HG03342 (cell line): ENCODE measurements around the gene SETD2.

Experiments
- ATAC-seq: cut with Tn5 transposase; IDR thresholded peaks from one replicate; pipeline ENCODE4 v1.9.1; 2021; ENCODE audit warnings: mild to moderate bottlenecking, moderate library complexity; ENCODE audit not compliant: unreplicated experiment

The SETD2 gene

DNA sequence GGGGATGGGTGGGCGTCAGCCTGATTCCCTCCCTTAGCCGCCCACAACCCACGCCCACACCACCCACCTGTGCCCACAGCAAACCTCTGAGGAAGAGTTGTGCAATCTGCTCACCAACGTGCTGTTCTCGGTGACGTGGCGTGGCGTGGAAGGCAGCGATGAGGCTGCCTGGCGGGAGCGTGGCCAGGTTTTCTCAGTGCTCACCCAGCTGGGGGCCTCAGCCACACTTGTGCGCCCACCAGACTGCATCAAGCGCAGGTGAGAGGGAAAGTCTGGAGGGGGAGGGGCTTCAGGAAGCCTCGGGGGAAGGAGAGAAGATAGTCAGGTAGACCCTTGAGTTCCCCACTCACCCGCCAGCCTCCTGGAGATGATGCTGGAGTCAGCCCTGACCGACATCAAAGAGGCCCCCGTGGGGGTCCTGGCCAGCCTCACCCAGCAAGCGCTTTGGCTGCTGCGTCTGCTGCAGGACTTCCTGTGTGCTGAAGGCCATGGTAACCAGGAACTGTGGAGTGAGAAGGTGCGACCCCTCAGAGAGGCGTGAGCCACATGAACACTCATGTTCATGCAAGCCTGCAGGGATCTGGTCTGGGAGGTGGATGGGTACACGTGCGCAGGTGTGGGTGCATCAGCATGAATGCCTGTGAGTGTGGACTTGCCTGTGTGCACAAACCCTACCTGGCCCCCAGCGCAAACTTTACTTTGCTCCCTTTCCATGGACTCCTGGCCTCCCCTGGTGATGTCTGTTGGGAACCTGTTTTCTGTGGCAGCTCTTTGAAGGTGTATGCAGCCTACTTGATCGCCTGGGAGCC is 162.8 kb downstream of the SETD2 start:
- ATAC-seq, result no peak

DNA sequence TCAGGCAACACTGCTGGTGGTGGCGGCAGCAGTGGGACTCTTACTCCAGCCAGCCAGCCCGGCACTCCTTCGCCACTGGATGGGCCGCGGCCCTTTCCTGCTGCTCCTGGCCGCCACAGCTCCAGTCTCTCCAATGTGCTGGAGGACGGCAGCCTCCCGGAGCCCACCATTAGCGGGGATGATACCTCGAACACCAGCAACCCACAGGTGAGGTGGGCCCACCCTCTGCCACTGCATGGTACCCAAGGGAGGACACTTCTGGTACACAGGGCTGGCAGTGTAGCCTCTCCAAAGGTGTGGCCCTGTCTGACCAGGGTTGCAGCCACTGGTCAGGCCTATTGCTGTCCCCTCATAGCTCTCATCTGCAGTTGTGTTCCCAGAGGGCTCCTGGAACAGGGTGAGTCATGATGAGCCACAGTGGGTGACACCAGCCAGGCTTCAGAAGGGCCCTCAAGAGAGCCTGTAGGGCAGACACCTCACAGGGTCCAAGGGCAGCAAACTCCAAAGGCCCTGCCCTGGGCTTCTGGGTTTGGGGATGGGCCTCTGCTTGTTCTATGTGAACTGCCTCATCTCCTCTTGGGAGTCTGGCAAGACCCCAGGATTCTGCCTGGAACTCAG is 163.6 kb downstream of the SETD2 start:
- ATAC-seq, result no peak

DNA sequence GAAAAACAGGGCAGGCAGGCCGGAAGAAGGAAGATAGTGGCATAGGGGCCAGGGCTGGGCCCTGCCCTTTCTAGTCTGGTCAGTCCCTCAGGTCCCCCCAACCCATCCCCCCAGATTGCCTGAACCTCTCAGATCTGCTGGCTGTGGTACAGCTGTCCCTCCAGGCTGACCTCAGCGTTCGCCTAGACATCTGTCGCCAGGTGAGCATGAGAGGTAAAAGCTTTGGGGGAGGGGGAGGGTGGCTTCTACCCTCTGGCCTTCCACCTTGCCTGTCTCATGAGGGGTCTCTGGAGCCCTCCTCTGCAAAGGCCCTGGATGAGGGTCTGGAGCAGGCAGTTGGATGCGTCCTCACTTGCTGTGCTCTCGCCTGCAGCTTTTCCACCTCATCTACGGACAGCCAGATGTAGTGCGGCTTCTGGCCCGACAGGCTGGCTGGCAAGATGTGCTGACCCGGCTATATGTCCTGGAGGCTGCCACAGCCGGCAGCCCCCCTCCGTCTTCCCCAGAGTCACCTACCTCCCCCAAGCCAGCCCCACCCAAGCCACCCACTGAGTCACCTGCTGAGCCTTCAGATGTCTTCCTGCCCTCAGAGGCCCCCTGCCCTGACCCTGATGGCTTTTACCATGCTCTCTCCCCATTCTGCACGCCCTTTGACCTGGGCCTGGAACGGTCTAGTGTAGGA is 164.3 kb downstream of the SETD2 start:
- ATAC-seq, result no peak

DNA sequence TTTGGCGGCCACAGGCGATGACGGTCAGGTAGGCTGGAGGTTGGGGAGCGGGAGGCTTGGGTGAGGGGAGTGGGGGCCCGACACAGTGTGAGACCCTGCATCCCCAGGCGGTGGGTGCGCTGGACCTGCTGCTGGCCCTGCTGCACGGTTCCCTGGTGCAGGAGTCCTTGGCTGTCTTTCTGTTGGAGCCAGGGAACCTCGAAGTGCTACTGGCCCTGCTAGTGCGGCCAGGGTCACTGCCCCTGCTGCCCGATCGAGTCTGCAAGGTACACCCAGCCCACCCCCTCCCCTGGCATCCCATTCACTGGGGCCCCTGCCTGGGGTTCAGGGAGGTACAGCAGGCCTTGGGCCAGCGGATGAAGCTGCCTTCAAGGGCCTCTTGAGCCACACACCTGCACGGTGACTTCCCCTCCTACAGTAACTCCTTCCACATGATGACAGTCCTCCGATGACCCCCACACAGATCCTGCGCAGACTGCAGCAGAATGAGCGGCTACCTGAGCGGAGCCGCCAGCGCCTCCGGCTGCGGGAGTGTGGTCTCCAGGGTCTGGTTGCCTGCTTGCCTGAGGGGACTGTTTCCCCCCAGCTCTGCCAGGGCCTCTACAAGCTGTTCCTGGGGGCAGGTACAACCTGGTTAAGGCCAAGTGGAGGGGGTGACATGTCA is 164.9 kb downstream of the SETD2 start:
- ATAC-seq, result no peak

DNA sequence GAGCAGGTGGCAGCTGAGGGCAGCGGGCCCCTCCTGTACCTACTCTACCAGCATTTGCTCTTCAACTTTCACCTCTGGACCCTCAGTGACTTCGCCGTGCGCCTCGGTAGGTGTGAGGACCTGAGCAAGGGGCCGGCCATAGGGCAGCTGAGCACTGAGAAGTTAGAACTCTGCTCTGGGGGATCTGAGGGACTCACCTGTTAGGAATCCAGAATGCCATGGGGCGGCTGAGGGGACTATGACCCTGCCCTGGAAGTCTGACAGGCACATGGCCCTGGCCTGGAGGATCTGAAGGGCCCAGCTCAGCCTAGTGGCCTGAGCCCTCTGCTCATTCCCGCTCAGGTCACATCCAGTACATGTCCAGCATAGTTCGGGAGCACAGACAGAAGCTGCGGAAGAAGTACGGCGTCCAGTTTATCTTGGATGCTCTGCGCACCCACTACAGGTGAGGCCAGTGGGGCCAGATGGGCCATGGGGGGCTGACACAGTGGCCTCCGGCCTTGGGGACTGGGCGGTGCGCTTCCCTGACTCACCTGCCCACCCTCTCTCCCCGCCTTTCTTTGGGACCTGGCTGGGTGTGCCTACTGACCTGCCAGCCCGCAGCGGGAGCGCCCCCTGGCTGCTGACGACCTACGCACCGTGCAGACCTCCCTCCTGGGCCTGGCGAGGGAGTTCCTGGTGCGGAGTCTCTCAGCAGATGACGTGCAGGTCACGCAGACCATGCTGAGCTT is 165.6 kb downstream of the SETD2 start:
- no peak for ATAC-seq

DNA sequence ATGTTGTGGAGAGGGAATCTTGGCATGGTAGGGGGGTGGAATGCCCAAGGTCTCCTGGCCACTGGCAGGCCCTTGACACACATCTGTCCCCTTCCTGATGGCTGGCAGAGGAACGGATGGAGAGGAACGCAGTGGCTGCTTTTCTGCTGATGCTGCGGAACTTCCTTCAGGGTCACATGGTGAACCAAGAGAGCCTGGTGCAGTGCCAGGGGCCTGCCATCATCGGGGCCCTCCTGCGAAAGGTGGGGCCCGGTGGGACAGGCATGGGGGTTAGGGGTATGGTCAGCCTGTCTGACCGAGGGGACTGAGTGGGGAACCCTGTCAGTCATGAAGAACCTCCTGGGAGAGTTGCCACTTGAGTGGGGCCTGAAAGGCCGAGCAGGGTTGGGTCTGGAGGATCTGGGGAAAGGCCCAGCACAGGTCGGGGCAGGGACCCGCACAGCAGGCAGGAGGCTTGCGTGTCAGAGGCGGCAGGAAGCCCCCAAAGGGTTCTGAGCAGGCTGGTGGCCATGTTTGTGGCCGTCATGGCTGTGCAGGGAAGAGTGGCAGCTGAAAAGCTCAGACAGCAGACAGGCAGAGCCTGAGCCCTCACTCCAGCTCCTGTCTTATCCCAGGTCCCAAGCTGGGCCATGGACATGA is 166.3 kb downstream of the SETD2 start:
- no peak for ATAC-seq

DNA sequence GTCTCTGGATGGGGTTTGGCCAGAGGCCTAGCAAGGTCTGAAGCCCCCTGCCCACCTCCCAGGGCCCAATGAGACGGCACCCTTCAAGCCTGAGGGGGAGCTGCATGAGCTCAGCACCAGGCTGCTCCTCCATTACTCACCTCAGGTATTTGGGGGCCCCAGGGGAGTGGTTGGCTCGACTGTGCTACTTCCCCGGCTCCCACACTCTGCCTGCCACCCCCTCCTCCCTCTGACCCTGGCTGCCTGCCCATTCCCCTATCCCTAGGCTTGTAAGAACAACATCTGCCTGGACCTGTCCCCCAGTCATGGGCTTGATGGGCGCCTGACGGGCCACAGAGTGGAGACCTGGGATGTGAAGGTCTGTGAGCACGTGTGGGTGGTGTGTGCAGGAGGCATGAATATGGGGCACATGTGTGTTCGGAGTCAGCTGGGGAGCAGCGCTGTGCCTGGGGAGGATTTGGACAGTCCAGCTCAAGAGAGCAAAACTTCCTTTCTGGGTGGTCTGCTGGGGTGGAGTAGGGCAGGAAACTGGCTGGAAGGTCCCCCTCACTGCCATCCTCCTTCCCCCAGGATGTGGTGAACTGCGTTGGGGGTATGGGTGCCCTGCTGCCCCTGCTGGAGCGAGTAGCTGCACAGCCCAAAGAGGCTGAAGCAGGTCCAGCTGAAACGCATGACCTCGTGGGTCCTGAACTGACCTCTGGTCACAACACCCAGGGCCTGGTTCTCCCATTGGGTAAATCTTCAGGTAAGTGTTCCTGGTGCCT is 167.0 kb downstream of the SETD2 start:
- ATAC-seq, result no peak

DNA sequence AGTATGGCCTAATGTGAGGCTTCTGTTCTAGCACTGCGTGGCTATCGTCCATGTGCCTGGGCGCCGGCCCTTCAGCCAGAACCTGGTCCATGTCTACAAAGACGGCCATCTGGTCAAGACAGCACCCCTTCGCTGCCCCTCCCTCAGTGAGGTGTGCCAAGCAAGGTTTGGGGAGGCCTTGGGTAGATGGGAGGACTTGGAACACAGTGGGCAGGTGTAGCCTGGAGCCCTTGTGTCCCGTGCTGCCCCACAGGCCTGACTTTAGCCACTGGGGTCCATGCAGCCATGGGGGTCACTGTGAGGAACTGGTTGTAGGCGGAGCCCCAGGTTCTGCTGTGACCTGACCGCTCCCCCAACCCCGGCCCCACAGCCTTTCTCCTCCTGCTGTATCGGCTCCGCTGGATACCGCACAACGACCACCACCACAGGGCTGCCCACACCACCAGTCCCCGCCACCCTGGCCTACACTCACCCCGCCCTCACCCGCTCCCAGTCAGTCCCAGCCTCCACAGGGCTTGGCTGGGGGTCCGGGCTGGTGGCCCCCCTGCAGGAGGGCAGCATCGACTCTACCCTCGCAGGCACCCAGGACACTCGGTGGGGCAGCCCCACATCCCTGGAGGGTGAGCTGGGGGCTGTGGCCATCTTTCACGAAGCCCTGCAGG is 167.9 kb downstream of the SETD2 start:
- ATAC-seq, result no peak

DNA sequence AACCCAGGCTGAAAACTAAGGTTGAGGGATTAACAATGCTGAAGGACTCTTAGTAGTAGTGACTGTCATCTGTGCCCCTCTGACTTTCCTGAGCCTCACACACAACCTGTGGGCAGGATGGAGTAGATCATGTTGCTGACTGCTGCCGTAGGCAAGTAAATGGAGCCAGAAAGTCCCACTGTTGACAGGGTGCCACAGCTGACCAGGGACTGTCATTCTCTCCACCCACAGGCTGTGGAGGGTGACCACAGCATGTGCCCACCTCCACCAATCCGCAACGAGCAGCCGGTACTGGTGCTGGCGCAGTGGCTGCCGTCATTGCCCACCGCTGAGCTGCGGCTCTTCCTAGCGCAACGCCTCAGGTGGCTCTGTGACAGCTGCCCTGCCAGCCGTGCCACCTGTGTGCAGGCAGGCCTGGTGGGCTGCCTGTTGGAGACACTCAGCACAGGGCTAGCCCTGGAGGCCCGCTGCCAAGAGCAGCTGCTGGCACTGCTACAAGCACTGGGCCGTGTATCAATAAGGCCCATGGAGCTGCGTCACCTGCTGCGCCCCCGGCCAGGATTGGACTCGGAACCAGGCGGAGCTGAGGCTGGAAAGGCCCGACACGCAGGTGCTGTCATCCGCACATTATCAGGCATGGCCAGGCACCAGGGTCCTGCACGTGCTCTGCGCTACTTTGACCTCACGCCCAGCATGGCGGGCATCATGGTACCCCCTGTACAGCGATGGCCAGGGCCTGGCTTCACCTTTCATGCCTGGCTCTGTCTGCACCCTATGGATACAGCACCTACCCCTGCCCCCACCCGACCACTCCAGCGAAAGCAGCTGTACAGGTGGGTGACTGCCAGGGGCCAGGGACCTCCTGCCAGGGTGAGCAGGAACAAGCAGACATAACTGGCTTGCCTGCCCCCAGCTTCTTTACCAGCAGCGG is 168.8 kb downstream of the SETD2 start:
- no peak for ATAC-seq

DNA sequence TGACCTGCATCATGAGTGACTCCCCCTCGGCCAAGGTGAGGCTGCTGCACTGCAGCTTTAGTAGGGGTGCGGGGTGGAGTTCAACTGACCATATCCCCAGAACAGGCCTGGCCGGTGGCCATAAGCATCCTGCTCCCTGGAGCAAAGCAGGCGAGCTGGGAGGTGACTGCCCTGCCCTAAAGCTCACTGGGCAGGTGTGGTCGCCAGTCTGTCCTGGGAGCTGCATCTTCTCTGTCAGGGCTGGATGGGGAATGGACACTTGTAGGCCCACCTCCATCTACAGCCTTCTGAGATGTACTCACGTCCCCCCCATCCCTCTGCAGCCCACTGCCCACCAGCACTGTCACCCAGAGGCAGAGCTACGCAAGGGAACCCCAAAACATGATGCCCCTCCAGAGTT is 169.9 kb downstream of the SETD2 start:
- ATAC-seq, result no peak

DNA sequence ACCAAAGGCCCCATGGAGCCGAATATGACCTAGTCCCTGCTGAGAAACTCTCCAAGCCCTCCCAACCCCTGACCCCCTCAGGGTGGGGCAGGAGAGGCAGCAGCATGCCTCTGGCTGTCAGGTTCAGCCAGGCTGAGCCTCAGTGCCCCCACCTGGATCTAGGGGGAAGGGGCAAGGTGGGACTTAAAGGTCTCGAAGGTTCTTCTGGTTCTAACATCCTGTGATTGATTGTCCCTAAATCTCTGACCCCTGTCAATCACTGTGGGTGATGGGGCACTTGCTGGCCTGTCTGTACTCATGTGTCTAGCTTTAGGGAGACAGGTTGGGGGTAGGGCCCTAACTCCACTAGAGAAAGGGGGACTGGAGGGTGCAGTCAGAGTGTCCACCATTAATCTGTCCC is 170.6 kb downstream of the SETD2 start:
- ATAC-seq, result no peak

DNA sequence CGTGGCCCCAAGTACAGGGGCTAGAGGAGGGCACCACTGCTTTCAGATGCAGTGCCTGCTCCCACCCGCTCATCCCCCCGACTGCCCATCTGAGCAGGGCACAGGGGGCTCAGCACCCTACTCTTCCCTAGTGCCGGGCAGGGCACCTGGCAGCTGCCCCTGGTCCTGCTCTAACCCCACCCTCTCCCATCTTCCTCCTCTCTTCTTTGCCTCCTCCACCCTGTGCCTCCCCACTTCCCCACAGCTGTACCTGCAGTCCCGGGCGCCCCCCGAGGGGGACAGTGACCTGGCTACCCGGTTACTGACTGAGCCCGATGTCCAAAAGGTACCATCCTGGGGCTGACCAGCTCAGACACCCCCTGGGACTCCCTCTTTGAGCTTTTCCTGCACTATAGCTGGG is 171.7 kb downstream of the SETD2 start:
- no peak for ATAC-seq

DNA sequence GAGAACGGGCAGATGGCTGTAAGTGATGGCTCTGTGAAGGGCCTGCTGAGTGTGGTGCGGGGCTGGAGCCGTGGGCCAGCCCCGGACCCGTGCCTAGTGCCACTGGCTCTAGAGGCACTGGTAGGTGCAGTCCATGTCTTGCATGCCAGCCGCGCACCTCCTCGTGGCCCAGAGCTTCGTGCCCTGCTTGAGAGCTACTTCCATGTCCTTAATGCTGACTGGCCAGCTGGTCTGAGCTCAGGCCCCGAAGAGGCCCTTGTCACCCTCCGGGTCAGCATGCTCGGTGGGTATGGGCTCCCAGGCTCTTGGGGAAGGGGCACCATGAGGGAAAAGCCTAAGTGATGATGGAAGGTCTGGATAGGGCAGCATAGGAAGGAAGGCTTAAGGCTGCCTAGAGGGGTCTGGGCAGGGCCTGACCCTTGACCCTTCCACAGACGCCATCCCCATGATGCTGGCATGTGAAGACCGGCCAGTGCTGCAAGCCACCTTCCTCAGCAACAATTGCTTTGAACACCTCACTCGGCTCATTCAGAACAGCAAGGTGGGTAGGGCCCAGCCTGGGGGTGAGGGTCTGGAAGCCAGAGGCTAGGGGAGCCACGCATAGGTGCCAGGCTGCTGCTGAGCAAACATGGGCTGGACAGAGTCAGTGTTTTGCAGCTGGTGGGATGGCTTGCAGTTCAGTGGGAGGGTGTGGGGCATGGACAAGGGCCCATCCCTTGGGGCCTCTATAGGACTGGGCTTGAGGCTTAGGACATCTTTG is 172.3 kb downstream of the SETD2 start:
- ATAC-seq, result no peak

DNA sequence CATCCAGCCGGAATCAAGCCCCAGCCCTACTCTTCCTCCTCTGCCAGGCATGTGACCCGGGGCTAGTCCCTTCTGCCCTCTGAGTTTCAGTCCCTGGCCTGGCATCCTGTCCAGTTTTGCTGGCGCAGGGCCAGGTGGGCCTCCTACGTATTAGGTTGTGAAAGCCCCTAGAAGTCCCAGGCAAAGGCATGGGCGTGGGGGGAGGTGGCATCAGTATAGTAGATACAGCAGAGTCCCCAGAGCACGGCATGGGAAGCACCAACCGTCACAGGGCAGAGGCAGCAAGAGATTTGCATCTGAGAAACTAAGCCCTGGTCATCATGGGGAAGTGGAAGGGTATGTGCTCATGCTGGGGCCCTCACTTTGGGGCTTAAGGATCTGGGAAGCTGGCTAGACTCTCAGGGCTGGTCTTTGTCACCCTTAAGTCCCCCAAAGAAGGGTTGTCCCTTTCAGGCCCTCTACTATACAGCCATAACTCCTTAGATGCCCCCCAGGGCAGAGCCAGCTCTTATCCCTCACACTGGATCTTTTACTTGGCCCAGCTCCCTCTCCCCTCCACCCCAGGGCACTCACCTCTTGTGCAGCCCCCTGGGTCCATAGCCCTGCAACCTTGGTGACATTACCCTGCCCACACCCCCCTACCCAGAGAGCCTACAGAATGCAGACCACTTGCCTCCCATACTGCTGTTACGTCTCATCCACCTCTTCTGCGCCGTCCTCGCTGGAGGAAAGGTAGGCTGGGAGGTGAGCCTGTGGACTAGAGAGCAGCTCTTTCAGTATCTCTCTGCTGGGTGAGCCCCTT is 173.1 kb downstream of the SETD2 start:
- no peak for ATAC-seq

DNA sequence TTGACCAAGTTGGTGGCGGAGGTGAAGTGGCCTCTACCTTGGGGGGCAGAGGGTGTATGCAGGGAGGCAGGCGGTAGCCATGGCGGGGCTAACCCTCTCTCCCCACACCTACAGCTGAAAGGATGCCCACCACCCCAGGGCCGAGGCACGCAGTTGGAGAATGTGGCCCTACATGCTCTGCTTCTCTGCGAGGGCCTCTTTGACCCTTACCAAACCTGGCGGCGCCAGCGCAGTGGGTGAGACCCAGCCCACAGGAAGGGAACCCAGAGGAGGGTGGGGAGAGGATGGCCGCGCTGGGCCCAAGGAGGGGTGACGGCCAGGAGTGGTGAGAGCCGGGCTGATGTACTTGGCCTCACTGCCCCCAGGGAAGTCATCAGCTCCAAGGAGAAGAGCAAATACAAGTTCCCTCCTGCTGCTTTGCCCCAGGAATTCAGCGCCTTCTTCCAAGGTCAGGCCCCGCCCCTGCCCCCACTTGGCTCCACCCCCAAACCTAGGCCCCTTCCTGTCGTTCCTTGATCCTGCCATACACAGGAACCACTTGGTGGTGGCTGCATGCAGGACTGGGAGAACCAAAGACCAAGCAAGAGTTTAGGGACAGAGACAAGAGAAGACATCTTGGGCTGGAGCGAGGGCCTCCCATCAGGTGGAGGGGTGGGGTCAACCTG is 174.6 kb downstream of the SETD2 start:
- ATAC-seq, result no peak

DNA sequence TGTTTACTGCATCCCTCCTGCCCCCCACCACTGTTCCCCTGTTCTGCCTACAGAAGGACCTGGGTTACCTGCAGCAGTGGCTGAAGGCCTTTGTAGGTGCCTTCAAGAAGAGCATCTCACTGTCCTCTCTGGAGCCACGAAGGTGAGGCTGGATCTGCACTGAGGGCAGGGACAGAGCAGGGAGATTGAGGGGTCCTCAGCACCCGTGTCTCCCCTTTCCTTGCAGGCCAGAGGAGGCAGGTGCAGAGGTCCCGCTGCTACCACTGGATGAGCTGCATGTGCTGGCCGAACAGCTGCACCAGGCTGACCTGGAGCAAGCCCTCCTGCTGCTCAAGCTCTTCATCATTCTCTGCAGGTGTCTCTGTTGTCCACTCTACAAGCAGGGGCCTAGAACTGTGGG is 175.3 kb downstream of the SETD2 start:
- ATAC-seq, result no peak
